SH-SY5Y (cell line): Measurements from ENCODE around the gene COPB2.

ENCODE experiments used
- GATA2 ChIP-seq: IDR thresholded peaks from 2 replicates; pipeline ENCODE4 v1.6.1; 2011; ENCODE audit warnings: mild to moderate bottlenecking, low read depth, low read length
- GATA3 ChIP-seq: IDR thresholded peaks from 2 replicates; pipeline ENCODE4 v1.6.1; 2011; ENCODE audit warnings: low read depth, mild to moderate bottlenecking, low read length, moderate library complexity

Gene COPB2

DNA sequence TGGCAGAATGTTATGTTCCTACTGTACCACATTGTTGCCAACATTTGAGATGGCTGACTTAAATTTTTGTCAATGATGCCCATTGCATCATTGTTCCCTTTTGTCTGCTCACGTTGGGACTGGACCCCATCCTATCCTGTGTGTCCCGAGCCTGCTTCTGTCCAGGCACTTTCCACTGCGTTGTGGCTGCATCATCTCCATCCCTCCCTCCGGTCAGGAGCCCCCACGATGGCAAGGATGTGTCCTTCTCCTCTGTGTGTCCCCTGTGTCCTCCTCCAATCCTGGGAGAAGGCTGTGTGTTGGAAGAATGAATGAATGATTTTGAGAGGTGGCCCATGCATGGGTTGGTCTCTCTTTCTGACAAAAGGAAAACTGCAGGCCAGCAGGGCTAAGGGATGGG is 65.0 kb downstream of the COPB2 start:
- TF ChIP-seq GATA3, result no peak
- no peak for TF ChIP-seq GATA2

DNA sequence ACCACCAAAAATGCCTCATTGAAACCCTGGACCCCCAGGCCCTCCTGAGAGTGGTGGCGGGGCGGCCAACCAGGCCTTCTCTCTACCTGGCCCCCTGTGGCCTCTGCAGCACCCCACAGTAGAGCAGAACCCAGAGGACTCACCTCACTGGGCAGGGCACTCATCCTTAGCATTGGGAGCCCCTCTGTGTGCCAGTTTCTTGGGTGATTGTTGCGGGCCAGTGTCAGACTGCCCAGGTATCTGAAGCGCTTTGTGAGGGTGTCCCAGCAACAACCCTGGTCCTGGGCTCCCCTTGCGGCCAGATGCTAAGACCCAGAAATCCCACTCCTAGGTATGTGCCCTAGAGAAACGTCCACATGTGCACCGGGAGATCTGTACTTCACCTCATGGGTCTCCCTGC is 66.3 kb downstream of the COPB2 start:
- no peak for TF ChIP-seq GATA3
- no peak for TF ChIP-seq GATA2

DNA sequence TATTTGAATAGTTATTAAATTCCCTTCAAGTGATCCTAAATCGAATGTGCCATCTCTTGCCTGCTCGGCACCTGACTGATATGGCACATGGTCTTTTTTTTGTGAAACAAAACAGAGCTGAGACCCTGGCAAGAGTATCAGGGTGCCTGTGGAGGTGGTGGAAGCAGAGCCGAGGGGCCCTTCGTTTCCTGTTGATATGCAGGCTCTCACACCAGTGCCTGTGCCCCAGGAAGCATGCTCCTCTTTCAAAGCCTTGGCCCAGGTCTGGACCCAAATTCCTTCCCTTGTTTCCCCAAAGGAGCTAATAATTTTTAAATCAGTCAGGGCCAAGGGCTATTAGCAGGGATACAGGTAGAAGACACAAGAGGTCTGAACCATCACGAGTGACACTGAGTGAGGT is 67.1 kb downstream of the COPB2 start:
- TF ChIP-seq GATA3 (no peak), GATA2 (no peak)

DNA sequence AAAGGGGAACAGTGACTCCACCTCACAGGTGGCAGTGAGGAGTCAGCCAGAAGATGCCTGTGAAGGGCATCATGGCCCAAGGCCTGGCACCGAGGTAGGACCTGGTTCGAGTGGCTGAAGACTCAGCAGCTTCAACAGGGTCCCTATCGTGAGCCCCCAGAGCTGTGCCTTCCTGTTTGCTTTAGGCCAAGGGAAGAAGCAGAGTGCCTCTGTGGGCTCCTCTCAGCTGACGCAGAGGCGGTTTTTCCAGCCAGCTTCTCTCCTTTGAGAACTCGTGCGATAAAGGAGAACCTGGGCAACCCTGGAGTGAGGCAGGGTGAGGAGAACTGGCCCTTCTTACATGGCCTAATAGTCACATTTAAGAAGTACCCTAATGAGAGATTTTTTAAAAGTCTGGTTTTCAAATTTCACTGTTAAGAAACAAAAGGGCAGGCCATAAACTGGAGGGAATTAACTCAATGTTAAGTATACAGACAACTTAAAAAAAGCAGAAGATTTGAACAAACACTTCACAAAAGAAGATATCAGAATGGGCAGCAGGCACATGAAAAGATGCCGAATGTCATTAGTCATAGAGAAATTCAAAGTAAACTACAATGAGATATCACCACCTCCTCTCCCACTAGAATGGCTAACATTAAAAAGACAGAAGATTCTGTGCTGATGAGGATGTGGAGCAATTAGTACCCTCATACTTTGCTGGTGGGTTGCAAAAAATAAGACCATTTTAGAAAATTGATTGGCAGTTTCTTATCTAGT is 68.7 kb downstream of the COPB2 start:
- TF ChIP-seq GATA3, result no peak
- no peak for TF ChIP-seq GATA2

DNA sequence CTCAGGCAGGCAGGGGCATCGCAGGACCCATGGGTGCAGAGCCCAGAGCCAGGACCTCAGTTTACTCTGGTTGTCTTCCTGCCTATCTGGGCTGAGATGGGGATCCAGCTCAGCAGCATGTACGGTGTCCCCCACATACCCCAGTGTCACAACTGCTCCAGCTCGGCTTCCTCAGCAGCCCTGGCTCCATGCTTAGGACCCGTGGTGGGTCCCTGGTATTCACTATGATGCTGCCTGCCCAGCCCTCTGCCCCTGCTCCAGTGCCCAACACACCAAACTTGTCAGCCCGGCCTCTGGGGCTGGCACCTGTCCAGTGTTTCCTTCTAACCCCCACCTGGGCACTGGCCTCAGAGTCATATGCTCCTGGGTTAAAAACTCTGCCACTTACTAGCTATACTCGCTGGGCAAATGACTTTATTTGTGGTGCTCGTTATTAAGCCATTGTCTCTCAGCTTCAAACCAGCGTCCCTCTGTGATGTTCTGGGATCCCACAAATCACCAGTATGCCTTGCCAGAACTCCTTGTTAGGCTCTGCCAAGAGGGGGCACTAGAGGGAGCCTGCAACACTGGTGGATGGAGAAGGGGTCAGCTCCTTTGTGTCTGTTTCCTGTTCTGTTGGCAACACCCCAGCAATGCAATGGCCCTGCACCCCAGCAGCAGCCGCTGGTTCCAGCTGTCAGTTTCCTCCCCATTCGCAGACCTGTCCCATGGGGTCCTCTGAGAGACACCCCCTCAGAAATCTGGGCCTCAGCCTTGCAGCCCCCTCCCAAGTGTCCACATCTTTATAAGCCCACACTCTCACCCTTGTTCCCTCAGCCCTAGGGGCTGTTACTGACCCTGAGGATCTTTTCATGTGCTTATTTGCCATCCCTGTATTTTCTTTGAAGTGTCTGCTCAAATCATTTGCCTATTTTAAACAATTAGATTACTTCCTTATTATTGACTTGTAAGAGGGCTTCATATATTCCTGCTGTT is 69.7 kb downstream of the COPB2 start:
- no peak for TF ChIP-seq GATA3
- no peak for TF ChIP-seq GATA2

DNA sequence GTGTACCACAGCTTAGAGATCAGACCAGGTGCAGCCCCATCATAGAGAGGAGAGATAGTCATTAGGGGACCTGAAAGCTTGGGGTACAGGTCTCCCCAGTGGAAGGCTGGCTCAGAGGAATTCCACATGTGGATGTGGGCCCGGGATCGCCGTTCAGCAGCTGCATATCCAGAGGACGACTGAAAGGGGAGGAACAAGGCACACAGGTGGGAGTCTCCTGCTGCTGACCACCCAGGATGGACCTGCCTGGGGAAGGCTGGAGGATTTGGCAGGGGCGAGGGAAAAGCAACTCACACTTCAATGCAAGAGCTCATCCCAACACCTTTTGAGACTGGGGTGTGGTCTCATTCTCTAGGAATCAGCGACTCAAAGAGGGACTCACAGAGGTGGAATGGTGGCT is 70.6 kb downstream of the COPB2 start:
- no peak for TF ChIP-seq GATA3

DNA sequence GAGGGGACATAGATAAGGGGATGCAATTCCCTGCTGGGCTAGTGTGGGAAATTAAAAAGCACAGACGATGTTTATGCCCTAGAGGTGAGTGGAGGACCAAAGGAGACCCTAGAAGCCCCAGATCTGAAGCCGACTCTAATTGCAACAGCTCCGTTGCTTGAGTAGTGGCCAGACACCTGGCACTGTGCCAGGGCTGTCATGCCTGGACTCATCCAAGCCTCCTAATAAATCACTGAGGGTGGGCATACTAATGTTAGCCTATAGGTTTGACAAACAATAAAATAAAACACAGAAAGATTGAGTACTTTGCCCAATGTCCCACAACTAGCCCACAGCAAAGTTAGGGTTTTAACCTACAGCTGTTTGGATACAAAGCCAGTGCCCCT is 71.0 kb downstream of the COPB2 start:
- TF ChIP-seq GATA3, result no peak
- TF ChIP-seq GATA2, result no peak

DNA sequence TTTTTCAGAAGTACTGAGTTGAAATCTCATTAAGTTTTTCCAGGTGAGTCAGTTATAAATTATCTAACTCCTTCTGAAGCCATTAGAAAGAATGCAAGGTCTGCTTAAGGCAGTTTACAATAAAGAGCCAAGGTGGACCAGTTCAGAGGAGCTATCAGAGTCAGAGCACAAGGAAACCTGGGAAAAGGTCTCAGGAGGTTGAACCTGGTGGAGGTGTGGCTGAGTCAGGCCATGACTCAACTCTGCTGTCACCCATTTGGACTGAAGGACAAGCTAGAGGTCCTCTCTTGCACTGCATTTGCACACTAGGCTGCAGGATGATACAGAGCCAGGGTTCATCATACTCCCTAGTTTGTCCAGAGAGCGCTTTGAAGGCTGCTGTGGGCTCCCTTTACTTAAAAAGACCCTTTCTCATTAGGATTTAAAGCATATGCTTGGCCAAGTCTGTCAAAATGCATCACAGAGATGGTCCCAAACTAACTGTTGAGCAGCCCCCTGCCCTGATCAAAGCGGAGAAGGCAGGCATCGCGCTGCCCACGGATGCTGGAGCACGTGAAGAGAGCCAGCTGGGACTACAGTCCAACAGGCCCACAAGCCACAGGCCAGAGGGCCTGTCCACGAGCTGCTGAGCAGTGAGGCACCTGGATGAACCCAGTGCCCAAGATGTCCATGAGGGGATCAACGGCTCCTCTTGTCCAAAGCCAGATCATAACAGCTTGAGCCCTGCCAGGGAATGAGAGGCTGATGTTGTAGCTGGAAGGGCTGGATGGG is 71.6 kb downstream of the COPB2 start:
- TF ChIP-seq GATA2, result no peak
- no peak for TF ChIP-seq GATA3

DNA sequence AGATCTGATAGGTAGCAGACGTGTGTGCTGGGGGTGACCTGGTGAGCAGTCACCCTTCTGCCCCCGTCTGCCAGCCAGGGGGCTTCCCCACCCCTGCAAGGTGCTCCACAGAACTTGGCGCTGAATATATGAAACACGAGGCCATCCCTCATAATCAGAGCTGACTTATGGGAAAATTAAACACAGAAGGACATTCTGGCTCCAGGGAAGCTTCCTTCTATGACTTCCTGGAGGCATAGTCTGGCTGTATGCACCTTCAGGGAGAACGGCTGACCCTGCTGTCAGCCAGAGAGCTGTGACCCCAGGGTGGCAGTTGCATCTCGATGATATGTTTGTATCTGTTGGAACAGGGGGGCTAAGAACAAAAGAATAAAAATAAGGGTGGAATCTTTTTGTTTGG is 72.2 kb downstream of the COPB2 start:
- no peak for TF ChIP-seq GATA2
- no peak for TF ChIP-seq GATA3

DNA sequence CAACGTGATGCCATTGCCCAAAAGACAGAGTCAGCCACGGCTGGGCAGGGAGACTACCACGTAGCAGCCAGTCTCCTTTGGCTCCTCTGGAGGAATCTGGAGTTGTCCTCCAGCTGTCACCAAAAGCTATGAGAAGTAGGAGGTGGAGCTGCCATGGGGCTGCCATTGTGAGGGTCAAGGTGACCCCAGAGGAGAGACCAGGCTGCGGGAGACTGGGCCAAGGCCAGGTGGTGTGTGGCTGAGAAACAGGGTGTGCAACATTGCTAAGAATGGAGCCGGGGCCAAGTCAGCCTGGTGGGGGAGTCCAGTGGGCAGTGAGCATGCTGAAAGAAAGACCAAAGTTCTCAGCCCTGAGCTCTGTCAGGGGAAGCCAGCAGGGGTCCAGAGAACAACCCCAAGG is 75.5 kb downstream of the COPB2 start:
- TF ChIP-seq GATA3 (no peak), GATA2 (no peak)

DNA sequence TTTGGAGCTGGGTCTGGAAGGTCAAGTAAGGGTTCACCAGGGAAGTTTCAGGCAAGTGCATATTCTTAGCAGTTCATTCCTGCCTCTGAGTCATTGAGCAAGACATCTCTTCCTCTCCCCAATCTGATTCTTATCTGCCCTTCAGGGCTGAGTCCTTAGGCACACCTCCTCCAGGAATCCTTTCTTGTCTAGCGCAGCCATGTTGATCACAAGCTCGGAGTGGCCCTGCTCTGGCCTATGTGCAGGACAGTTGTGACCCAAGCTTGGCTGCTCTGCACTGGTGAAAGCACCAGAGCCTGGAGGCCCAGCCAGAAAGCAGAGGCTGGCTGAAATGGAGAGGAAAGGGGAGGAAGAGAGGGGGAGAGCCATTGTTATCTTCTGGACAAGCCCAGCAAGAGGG is 76.5 kb downstream of the COPB2 start:
- TF ChIP-seq GATA2 (no peak), GATA3 (no peak)

DNA sequence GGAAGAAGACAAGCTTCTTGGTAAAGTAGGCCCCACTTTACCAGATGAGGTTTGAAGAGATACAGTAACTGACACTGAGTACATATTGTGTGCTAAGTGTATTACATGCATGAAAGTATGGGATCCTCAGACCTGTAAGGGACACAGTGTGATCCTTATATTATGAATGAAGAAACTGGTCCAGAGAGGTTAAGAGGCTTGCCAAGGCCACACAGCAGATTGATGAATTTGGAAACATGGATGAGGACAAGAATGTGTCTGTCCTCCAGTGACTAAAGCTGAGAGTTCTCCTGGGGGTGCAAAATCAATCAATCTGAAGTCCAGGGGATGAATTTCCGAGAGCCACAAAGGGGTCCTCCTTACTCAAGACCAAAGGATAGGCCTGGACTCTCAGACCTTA is 77.0 kb downstream of the COPB2 start:
- TF ChIP-seq GATA3, result no peak
- TF ChIP-seq GATA2, result no peak

DNA sequence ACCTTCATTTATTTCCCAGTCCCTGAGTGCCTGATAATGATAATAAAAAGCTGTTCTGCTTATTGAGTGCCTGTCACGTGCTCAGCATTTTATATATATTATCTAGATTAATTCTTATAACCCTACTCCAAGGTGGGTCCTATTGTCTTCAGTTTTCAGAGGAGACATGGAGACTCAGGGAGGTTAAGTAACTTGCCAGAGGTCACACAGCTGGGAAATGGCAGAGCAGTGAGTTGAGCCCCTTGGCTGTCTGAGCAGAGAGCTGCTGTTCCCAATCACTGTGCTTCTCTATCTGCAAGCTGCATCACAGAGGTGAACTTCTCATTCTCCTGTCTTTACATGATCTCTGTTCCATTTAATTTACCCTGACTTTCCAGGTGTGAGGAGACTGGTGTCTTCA is 77.9 kb downstream of the COPB2 start:
- TF ChIP-seq GATA3, result no peak

DNA sequence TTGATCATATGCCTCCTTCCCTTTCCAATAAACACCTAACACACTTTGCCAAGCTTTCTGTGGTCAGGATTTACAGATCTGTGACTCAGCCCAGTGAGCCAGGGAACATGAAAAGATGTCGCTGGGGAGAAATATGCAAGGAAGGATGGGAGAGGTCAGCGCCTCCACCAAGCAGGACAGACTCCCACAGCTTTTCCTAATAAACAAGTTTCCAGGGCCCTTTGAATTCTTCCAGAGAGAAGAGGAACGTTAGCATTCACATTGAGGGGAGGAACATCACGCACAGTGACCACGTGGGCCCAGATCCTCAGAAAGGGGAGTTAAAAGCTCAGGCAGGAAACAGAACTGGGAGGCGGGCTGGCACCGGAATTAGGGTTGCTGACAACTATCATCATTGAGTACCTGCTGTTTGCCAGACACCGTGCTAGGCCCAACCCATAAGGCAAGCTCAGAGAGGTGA is 78.9 kb downstream of the COPB2 start:
- no peak for TF ChIP-seq GATA2
- TF ChIP-seq GATA3, result no peak

DNA sequence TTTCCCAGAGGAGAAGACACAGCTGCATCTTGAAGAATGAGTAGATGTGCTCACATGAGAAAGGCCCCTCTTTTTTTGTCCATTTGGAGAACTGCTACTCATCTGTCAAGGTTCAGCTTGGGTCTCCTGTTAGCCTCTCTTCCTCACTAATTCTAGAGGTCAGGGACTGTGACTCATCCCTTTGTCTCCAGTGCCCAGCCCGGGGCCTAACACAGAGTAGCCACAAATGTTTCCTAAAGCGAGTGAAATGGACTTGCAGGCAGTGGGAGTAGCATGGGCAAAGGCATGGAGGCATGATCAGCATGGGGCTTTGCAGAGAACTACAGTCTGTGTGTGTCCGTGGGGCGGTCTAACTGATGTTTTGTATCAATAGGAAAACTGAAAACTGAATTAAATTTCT is 79.6 kb downstream of the COPB2 start:
- no peak for TF ChIP-seq GATA2
- no peak for TF ChIP-seq GATA3
